HepG2 (cell line): ENCODE measurements around the gene CD3G. TPM values are rescaled to one million over a fixed set of nuclear protein-coding genes. Genes with fewer than 3 reads are reported as not detected.

Experiments
- ATAC-seq: fragments of 200-7000 bp; cut with Tn5 transposase; 3 replicates; pipeline ENCODE4 v1.9.1; 2020; ENCODE audit warnings: mild to moderate bottlenecking, moderate library complexity
- Bru-seq: library from RNA; stranded (reverse); fragments of 400-500 nt; gene quantifications from one replicate; lab custom pipeline; 2021; lab: Mats Ljungman, UMichigan
- BruChase-seq, 2 experiments: library from RNA; stranded (reverse); fragments of 400-500 nt; gene quantifications; one replicate each; lab custom pipeline; 2021; lab: Mats Ljungman, UMichigan
- BruUV-seq: library from RNA; stranded (reverse); fragments of 400-500 nt; replicated peaks from 2 replicates; lab custom pipeline; 2021; lab: Mats Ljungman, UMichigan
- CTCF ChIA-PET: fragments of 300-600 bp; formaldehyde crosslinking; extraction: SDS; loops from one replicate; lab custom pipeline; 2021; ENCODE audit warnings: low total read pairs, inconsistent platforms, low intra/inter-chr PET ratio; lab: Yijun Ruan, JAX
- POLR2A ChIA-PET: fragments of 350-600 bp; sonication (Branson Sonifier 250); formaldehyde crosslinking; loops from one replicate; lab custom pipeline; 2020; ENCODE audit warnings: antibody characterized with exemption, inconsistent platforms; lab: Yijun Ruan, JAX
- DNase-seq: peaks from one replicate; pipeline ENCODE4 v3.0.0-alpha.2; 2015; ENCODE audit warnings: low spot score
- FAIRE-seq: peaks from 3 replicates; lab custom pipeline; 2011; peaks lifted over from hg19 to GRCh38; lab: Jason Lieb, UNC
- H2AFZ ChIP-seq: one replicate; pipeline ENCODE4 v1.6.1; 2011; ENCODE audit warnings: low read length, inconsistent platforms
- H3K27ac ChIP-seq: fragments of 300-600 bp; 3 replicates; pipeline ENCODE4 v1.8.0; 2011; ENCODE audit warnings: mixed run types, mild to moderate bottlenecking, mixed read lengths, low read length, inconsistent platforms; ENCODE audit not compliant: insufficient read depth; ENCODE audit errors: extremely low read length
- H3K27me3 ChIP-seq, 2 experiments: fragments of 200-600 bp in 1 of 2; 2 replicates in 1 of 2; 3 replicates in 1 of 2; pipeline versions ENCODE4 v1.6.0 to v1.8.0; 2011; ENCODE audit warnings: low read length in 2 of 2, mild to moderate bottlenecking in 2 of 2, moderate library complexity in 2 of 2, inconsistent platforms in 1 of 2; ENCODE audit not compliant: insufficient read depth in 2 of 2, control insufficient read depth in 1 of 2
- H3K36me3 ChIP-seq, 2 experiments: fragments of 200-600 bp in 1 of 2; replicated peaks in 1 of 2; 2 replicates in 1 of 2; 3 replicates in 1 of 2; pipeline versions ENCODE4 v1.5.1 to v1.8.0; 2011; ENCODE audit warnings: low read length in 2 of 2, inconsistent platforms in 1 of 2; ENCODE audit not compliant: insufficient read depth in 2 of 2, control insufficient read depth in 1 of 2
- H3K4me1 ChIP-seq: 2 replicates; pipeline ENCODE4 v1.5.1; 2012; ENCODE audit warnings: low read length, inconsistent platforms; ENCODE audit not compliant: insufficient read depth
- H3K4me2 ChIP-seq: 2 replicates; pipeline ENCODE4 v1.6.0; 2011; ENCODE audit warnings: low read depth, low read length, inconsistent platforms
- H3K4me3 ChIP-seq, 3 experiments: fragments of 200-600 bp in 1 of 3; sonication (generic), shearing (Covaris generic) in 1 of 3; replicated peaks in 1 of 3; 2 replicates each; pipeline ENCODE4 v1.5.1; 2011 to 2016; ENCODE audit warnings: low read length in 3 of 3, inconsistent platforms in 2 of 3, low read depth in 2 of 3, mild to moderate bottlenecking in 2 of 3, control low read depth in 1 of 3, mixed read lengths in 1 of 3; ENCODE audit not compliant: insufficient read depth in 1 of 3
- H3K79me2 ChIP-seq: one replicate; pipeline ENCODE4 v1.6.1; 2011; ENCODE audit warnings: low read length, inconsistent platforms; ENCODE audit not compliant: insufficient read depth
- H3K9ac ChIP-seq: 2 replicates; pipeline ENCODE4 v1.6.0; 2011; ENCODE audit warnings: mild to moderate bottlenecking, low read depth, low read length, inconsistent platforms; ENCODE audit not compliant: insufficient read depth
- H3K9me3 ChIP-seq: 2 replicates; pipeline ENCODE4 v1.5.1; 2012; ENCODE audit warnings: mild to moderate bottlenecking, low read length
- H4K20me1 ChIP-seq: 2 replicates; pipeline ENCODE4 v1.6.0; 2011; ENCODE audit warnings: inconsistent platforms, mild to moderate bottlenecking, low read length, moderate library complexity; ENCODE audit not compliant: insufficient read depth
- ATM ChIP-seq: fragments of 450-650 bp; IDR thresholded peaks from 2 replicates; pipeline ENCODE4 v1.7.1; 2017; ENCODE audit warnings: mild to moderate bottlenecking, borderline replicate concordance
- BATF2 ChIP-seq: sonication (generic); formaldehyde crosslinking; IDR thresholded peaks from 2 replicates; pipeline ENCODE4 v1.8.0; 2022; ENCODE audit warnings: mild to moderate bottlenecking, missing genetic modification reagents, moderate library complexity
- BRCA1 ChIP-seq: sonication (generic); formaldehyde crosslinking; IDR thresholded peaks from 2 replicates; pipeline ENCODE4 v1.4.0; 2020; ENCODE audit warnings: missing genetic modification reagents
- DRAP1 ChIP-seq: IDR thresholded peaks from 2 replicates; pipeline ENCODE4 v1.6.1; 2016; ENCODE audit warnings: missing genetic modification reagents, missing compliant biosample characterization
- JARID2 ChIP-seq: sonication (generic); formaldehyde crosslinking; IDR thresholded peaks from 2 replicates; pipeline ENCODE4 v1.8.1; 2023; ENCODE audit warnings: missing genetic modification reagents, inconsistent platforms; ENCODE audit not compliant: insufficient replicate concordance
- RBM39 ChIP-seq: fragments of 200-400 bp; formaldehyde crosslinking; IDR thresholded peaks from one replicate; pipeline ENCODE4 v1.6.1; 2018; ENCODE audit warnings: antibody characterized with exemption, mild to moderate bottlenecking, low read depth, low read length; ENCODE audit not compliant: poor library complexity, severe bottlenecking
- SMYD3 ChIP-seq: sonication (generic); formaldehyde crosslinking; IDR thresholded peaks from 2 replicates; pipeline ENCODE4 v1.8.1; 2023; ENCODE audit warnings: mild to moderate bottlenecking, missing genetic modification reagents
- TEAD3 ChIP-seq: optimal IDR thresholded peaks from 2 replicates; pipeline ENCODE3; 2016; ENCODE audit warnings: borderline replicate concordance
- THYN1 ChIP-seq: sonication (generic); formaldehyde crosslinking; IDR thresholded peaks from 2 replicates; pipeline ENCODE4 v1.8.1; 2023; ENCODE audit warnings: low read depth, mild to moderate bottlenecking, moderate library complexity, missing genetic modification reagents, borderline replicate concordance
- ZBTB3 ChIP-seq: sonication (generic); formaldehyde crosslinking; IDR thresholded peaks from 2 replicates; pipeline ENCODE4 v1.4.0; 2020; ENCODE audit warnings: low read depth, mild to moderate bottlenecking, moderate library complexity, missing genetic modification reagents, borderline replicate concordance
- ZKSCAN5 ChIP-seq: sonication (generic); formaldehyde crosslinking; IDR thresholded peaks from 2 replicates; pipeline ENCODE4 v1.5.1; 2020; ENCODE audit warnings: mild to moderate bottlenecking, missing genetic modification reagents
- ZNF180 ChIP-seq: sonication (generic); formaldehyde crosslinking; IDR thresholded peaks from 2 replicates; pipeline ENCODE4 v1.4.0; 2020; ENCODE audit warnings: low read depth, missing genetic modification reagents, borderline replicate concordance
- ZNF441 ChIP-seq: sonication (generic); formaldehyde crosslinking; IDR thresholded peaks from 2 replicates; pipeline ENCODE4 v1.7.0; 2021; ENCODE audit warnings: missing genetic modification reagents, borderline replicate concordance
- ZNF546 ChIP-seq: sonication (generic); formaldehyde crosslinking; conservative IDR thresholded peaks from 2 replicates; pipeline ENCODE4 v1.8.1; 2023; ENCODE audit warnings: mild to moderate bottlenecking, missing genetic modification reagents
- ZNF547 ChIP-seq: sonication (generic); formaldehyde crosslinking; IDR thresholded peaks from 2 replicates; pipeline ENCODE4 v1.5.1; 2020; ENCODE audit warnings: mild to moderate bottlenecking, missing genetic modification reagents
- ZNF556 ChIP-seq: sonication (generic); formaldehyde crosslinking; IDR thresholded peaks from 2 replicates; pipeline ENCODE4 v1.4.0; 2020; ENCODE audit warnings: mild to moderate bottlenecking, missing genetic modification reagents, borderline replicate concordance
- ZNF570 ChIP-seq: sonication (generic); formaldehyde crosslinking; IDR thresholded peaks from 2 replicates; pipeline ENCODE4 v1.4.0; 2020; ENCODE audit warnings: mild to moderate bottlenecking, missing genetic modification reagents, borderline replicate concordance
- ZNF576 ChIP-seq: sonication (generic); formaldehyde crosslinking; IDR thresholded peaks from 2 replicates; pipeline ENCODE4 v1.4.0; 2020; ENCODE audit warnings: mild to moderate bottlenecking, missing genetic modification reagents
- ZNF891 ChIP-seq: sonication (generic); formaldehyde crosslinking; IDR thresholded peaks from 2 replicates; pipeline ENCODE4 v1.5.0; 2020; ENCODE audit warnings: mild to moderate bottlenecking, missing genetic modification reagents
- WGBS: methylation state at CpG from one replicate; pipeline ENCODE4 v1.1.6; 2017; ENCODE audit warnings: low lambda C conversion rate; 5-methylcytosine and 5-hydroxymethylcytosine counted together
- in situ Hi-C: cut with HindIII; loops from 2 replicates; pipeline ENCODE4 v1.10.0; 2017; ENCODE audit warnings: low pct_unique_long_range_greater_than_20kb; ENCODE audit not compliant: extremely low pct_ligation_motif_present
- intact Hi-C: fragments of 100-400 bp; cut with micrococcal nuclease; formaldehyde crosslinking; loops from one replicate; pipeline ENCODE4 v1.10.0; 2022; ENCODE audit not compliant: unreplicated experiment
- long read RNA-seq, 2 experiments: library from RNA in 1 of 2; library from polyadenylated mRNA in 1 of 2; stranded (forward) in 1 of 2; unstranded in 1 of 2; transcript quantifications; one replicate each; pipeline ENCODE4 v2.0.0, GENCODE V29; 2019 to 2022
- polyA minus RNA-seq, 3 experiments: library from RNA; depleted of rRNA, polyadenylated mRNA; stranded (reverse); fragments of >200 nt; gene quantifications; 2 replicates each; pipeline ENCODE4 v1.2.3, GENCODE V29; 2011; ENCODE audit warnings: low replicate concordance in 1 of 3
- polyA plus RNA-seq, 8 experiments: library from polyadenylated mRNA; depleted of rRNA in 3 of 8; stranded (reverse) in 7 of 8; unstranded in 1 of 8; fragments of >200 nt; fragmentation: Illumina TruSeq in 4 of 8; extraction: Trizol in 4 of 8; gene quantifications; 2 replicates each; pipeline versions ENCODE4 v1.2.1 to v1.2.3, GENCODE V29; 2011 to 2016; ENCODE audit warnings: low read depth in 4 of 8, missing spikeins in 1 of 8, mixed read lengths in 1 of 8; ENCODE audit not compliant: insufficient read depth in 1 of 8
- total RNA-seq, 5 experiments: library from RNA; depleted of rRNA; stranded (reverse); fragments of >200 nt; fragmentation: Illumina TruSeq; extraction: Trizol; gene quantifications; 2 replicates each; pipeline ENCODE4 v1.2.3, GENCODE V29; 2016; ENCODE audit warnings: low read depth in 1 of 5

CD3G gene
- total RNA-seq (2016; rRNA removed; fragmentation: Illumina TruSeq; extraction: Trizol) (not detected in 2 replicates), polyA plus RNA-seq (2011; rRNA removed) (not detected in 2 replicates), polyA minus RNA-seq (2011; rRNA and poly(A)+ RNA removed; ENCODE audit: low replicate concordance) (not detected in 2 replicates), Bru-seq, nascent RNA (not detected), BruChase-seq, experiment 1, labeled RNA remaining after a 6-hour chase (not detected), BruChase-seq, experiment 2, labeled RNA remaining after a 2-hour chase (not detected)
- total RNA-seq (2016; cell fraction: cytosol; rRNA removed; fragmentation: Illumina TruSeq; extraction: Trizol; ENCODE audit: low read depth): not detected in 2 replicates
- not detected in 2 replicates for total RNA-seq (2016; cell fraction: insoluble cytoplasmic fraction; rRNA removed; fragmentation: Illumina TruSeq; extraction: Trizol)
- not detected in 2 replicates for total RNA-seq (2016; cell fraction: membrane; rRNA removed; fragmentation: Illumina TruSeq; extraction: Trizol)
- not detected in 2 replicates for total RNA-seq (2016; cell fraction: nucleus; rRNA removed; fragmentation: Illumina TruSeq; extraction: Trizol)
- polyA plus RNA-seq (2011; cell fraction: cytosol; rRNA removed): 0.03 TPM in 2 replicates
- polyA plus RNA-seq (2011; cell fraction: nucleus; rRNA removed): not detected in 2 replicates
- polyA plus RNA-seq (2012): not detected in 2 replicates
- not detected in 2 replicates for polyA plus RNA-seq (2016; cell fraction: cytosol; fragmentation: Illumina TruSeq; extraction: Trizol; ENCODE audit: low read depth)
- polyA plus RNA-seq (2016; cell fraction: insoluble cytoplasmic fraction; fragmentation: Illumina TruSeq; extraction: Trizol; ENCODE audit: low read depth): not detected in 2 replicates
- not detected in 2 replicates for polyA plus RNA-seq (2016; cell fraction: membrane; fragmentation: Illumina TruSeq; extraction: Trizol; ENCODE audit: low read depth)
- polyA plus RNA-seq (2016; cell fraction: nucleus; fragmentation: Illumina TruSeq; extraction: Trizol; ENCODE audit: insufficient read depth, low read depth): not detected in 2 replicates
- polyA minus RNA-seq (2011; cell fraction: cytosol; rRNA and poly(A)+ RNA removed): not detected in 2 replicates
- polyA minus RNA-seq (2011; cell fraction: nucleus; rRNA and poly(A)+ RNA removed): not detected in 2 replicates
- long read RNA-seq, experiment 1: 0 reads
- long read RNA-seq, experiment 2: 0 reads

- intact Hi-C loops: no loop called here
- WGBS: 43% methylated on average over 6 of the region's 6 CpGs
- BruUV-seq: no TSS peak
- DNase-seq: no peak
- H3K4me3 ChIP-seq: no peak within 1 kb of the TSS
- no peaks in the 10 kb centered on the region for H4K20me1 ChIP-seq
- no peaks in the 10 kb centered on the region for H3K36me3 ChIP-seq
- H3K79me2 ChIP-seq: no peaks in the 10 kb centered on the region
- H3K9ac ChIP-seq: no peak within 1 kb of the TSS
- no peak within 1 kb of the TSS for H3K4me2 ChIP-seq
- peaks cover 3 to 32% of the 10 kb centered on the region in 2 experiments; a peak in 3 of 5 replicates for H3K27me3 ChIP-seq
- H2AFZ ChIP-seq: no peak within 1 kb of the TSS
- ATAC-seq: no peak
- H3K27ac ChIP-seq: no peak within 1 kb of the TSS
- no peaks in the 10 kb centered on the region for H3K9me3 ChIP-seq
- TF ChIP-seq DRAP1 (CRISPR knock-in tag): no peak
- no peak for TF ChIP-seq TEAD3 (CRISPR knock-in tag)
- TF ChIP-seq BRCA1 (CRISPR knock-in tag): no peak
- no peak for TF ChIP-seq ATM
- TF ChIP-seq ZNF441 (CRISPR knock-in tag): no peak
- no peak for TF ChIP-seq ZNF547 (CRISPR knock-in tag)
- no peak for TF ChIP-seq THYN1
- no peak for TF ChIP-seq RBM39
- no peak for TF ChIP-seq BATF2 (CRISPR knock-in tag)
- no peak for TF ChIP-seq ZNF576 (CRISPR knock-in tag)
- no peak for TF ChIP-seq ZNF891 (CRISPR knock-in tag)
- no peak for TF ChIP-seq JARID2 (CRISPR knock-in tag)
- TF ChIP-seq ZNF546 (CRISPR knock-in tag): no peak
- TF ChIP-seq ZNF556 (CRISPR knock-in tag): no peak
- TF ChIP-seq SMYD3 (CRISPR knock-in tag): no peak
- no peak for TF ChIP-seq ZNF180
- TF ChIP-seq ZKSCAN5: no peak
- TF ChIP-seq ZNF570 (CRISPR knock-in tag): no peak
- no peak for TF ChIP-seq ZBTB3 (CRISPR knock-in tag)
- in situ Hi-C loops: no loop called here
- FAIRE-seq: no peak
- ChIA-PET CTCF (no interaction called here), POLR2A (no interaction called here)
- peaks cover 22% of the 10 kb centered on the region for H3K4me1 ChIP-seq
Observed at GRCh38 chr11:118343981-118344515, at the start of gene CD3G. CD3G (plus strand) TSS chr11:118344344; CDS start chr11:118344424, 80 bp downstream.
